Lower leg skin (tissue), 3 donors: Measurements from ENCODE around the gene GPR27.

Experiments
- POLR2A ChIP-seq, 2 donors: fragments of 450-650 bp; IDR thresholded peaks; one replicate each; pipeline ENCODE4 v1.6.1; 2016 to 2017; ENCODE audit warnings: antibody characterized with exemption in 2 of 2, mild to moderate bottlenecking in 1 of 2, moderate library complexity in 1 of 2
- TF ChIP-seq, protein P1 (sequence below), 3 donors: fragments of 450-650 bp; IDR thresholded peaks; one replicate each; pipeline ENCODE4 v1.5.1; 2016; ENCODE audit warnings: antibody characterized with exemption in 3 of 3, mild to moderate bottlenecking in 3 of 3, moderate library complexity in 2 of 3

DNA sequence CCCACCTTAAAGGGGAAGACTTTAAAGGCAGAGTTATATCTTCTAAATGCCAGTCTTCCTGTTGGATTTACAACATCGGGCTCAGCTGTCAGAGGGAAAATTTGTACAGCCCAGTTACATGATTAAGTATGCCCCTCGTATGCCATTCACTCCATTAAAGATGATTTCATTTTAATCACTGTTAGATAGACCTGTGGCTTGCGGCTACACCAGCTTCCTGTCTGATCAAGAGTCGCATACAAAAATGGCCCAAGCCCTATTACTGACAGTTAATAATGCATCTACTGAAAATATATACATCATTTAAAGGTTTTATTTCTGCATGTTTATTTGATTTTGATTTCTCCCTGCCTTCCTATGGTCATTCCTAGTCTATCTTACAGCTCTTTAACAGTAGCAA lies 35.6 kb upstream of the GPR27 start:
- TF ChIP-seq, protein P1, sequence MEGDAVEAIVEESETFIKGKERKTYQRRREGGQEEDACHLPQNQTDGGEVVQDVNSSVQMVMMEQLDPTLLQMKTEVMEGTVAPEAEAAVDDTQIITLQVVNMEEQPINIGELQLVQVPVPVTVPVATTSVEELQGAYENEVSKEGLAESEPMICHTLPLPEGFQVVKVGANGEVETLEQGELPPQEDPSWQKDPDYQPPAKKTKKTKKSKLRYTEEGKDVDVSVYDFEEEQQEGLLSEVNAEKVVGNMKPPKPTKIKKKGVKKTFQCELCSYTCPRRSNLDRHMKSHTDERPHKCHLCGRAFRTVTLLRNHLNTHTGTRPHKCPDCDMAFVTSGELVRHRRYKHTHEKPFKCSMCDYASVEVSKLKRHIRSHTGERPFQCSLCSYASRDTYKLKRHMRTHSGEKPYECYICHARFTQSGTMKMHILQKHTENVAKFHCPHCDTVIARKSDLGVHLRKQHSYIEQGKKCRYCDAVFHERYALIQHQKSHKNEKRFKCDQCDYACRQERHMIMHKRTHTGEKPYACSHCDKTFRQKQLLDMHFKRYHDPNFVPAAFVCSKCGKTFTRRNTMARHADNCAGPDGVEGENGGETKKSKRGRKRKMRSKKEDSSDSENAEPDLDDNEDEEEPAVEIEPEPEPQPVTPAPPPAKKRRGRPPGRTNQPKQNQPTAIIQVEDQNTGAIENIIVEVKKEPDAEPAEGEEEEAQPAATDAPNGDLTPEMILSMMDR (IDR thresholded peaks at IDR 0.05): no peak
- no peak for TF ChIP-seq POLR2A (IDR thresholded peaks at IDR 0.05)
